Mammary epithelial cell (primary cell): Measurements from ENCODE around the gene CSGALNACT2.

Experiments
- EZH2 ChIP-seq: IDR thresholded peaks from 2 replicates; pipeline ENCODE4 v1.6.1; 2012; ENCODE audit warnings: low read length, inconsistent platforms, borderline replicate concordance
- TF ChIP-seq, protein P1 (sequence below), 2 donors: IDR thresholded peaks in 1 of 2; conservative IDR thresholded peaks in 1 of 2; 2 replicates each; pipeline ENCODE4 v1.5.1; 2011 to 2012; ENCODE audit warnings: inconsistent platforms in 2 of 2, low read length in 2 of 2, mild to moderate bottlenecking in 2 of 2, control low read depth in 1 of 2, low read depth in 1 of 2; ENCODE audit not compliant: insufficient read depth in 1 of 2; ENCODE audit errors: extremely low read depth in 1 of 2

DNA sequence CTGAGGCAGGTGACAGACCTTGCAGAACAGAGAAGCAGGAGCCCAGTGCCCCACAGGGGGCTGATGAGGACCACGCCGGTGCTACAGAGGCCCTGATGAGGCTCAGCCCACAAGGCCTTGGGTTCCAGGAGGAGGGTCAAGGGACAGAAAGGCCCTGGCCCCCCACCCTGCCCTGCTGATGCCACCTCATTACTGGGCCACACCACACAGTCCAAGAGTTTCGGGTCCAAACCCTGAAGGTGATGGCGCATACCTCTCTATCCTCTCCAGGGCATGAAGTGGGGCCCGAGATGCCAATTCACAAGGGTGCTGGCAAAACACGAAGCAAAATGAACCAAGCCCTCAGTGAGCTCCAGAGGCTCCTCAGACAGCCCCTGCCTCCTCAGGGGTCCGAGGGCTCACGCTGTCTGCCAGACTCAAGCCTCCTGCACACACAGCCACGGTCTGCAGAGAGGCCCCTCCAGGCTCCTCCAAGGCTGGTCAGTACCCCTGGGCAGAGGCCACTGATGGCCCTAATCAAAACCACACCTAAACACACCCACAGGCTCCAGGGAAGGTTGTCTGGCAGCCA is 96.3 kb downstream of the CSGALNACT2 start:
- TF ChIP-seq, protein P1, sequence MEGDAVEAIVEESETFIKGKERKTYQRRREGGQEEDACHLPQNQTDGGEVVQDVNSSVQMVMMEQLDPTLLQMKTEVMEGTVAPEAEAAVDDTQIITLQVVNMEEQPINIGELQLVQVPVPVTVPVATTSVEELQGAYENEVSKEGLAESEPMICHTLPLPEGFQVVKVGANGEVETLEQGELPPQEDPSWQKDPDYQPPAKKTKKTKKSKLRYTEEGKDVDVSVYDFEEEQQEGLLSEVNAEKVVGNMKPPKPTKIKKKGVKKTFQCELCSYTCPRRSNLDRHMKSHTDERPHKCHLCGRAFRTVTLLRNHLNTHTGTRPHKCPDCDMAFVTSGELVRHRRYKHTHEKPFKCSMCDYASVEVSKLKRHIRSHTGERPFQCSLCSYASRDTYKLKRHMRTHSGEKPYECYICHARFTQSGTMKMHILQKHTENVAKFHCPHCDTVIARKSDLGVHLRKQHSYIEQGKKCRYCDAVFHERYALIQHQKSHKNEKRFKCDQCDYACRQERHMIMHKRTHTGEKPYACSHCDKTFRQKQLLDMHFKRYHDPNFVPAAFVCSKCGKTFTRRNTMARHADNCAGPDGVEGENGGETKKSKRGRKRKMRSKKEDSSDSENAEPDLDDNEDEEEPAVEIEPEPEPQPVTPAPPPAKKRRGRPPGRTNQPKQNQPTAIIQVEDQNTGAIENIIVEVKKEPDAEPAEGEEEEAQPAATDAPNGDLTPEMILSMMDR (conservative IDR thresholded peaks at IDR 0.05 in 1 of 2, IDR thresholded peaks at IDR 0.05 in 1 of 2; ENCODE audit: extremely low read depth in 1 of 2, insufficient read depth in 1 of 2, low read depth in 1 of 2, low read length in 2 of 2) = no peak
- TF ChIP-seq EZH2 = no peak
